Endodermal cell (in vitro differentiated cells): ENCODE results near the gene ST6GALNAC6. TPM values are rescaled to one million over a fixed set of nuclear protein-coding genes. Genes with fewer than 3 reads are reported as not detected.

Experiments
- DNase-seq: peaks from one replicate; pipeline ENCODE4 v3.0.0-alpha.2; 2017
- H3K27ac ChIP-seq: 2 replicates; pipeline ENCODE4 v1.5.1; 2013; ENCODE audit warnings: mild to moderate bottlenecking, low read depth, low read length, moderate library complexity
- H3K27me3 ChIP-seq: 2 replicates; pipeline ENCODE4 v1.6.1; 2013; ENCODE audit warnings: mild to moderate bottlenecking, low read length, moderate library complexity; ENCODE audit not compliant: insufficient read depth, control insufficient read depth, poor library complexity, severe bottlenecking
- H3K36me3 ChIP-seq: 2 replicates; pipeline ENCODE4 v1.7.0; 2013; ENCODE audit warnings: mild to moderate bottlenecking, low read length, moderate library complexity; ENCODE audit not compliant: control insufficient read depth, insufficient read depth
- H3K4me1 ChIP-seq: one replicate; pipeline ENCODE4 v1.7.0; 2013; ENCODE audit warnings: low read length; ENCODE audit not compliant: control insufficient read depth, insufficient read depth
- H3K4me3 ChIP-seq: 2 replicates; pipeline ENCODE4 v1.5.1; 2013; ENCODE audit warnings: mild to moderate bottlenecking, low read length, moderate library complexity
- H3K9ac ChIP-seq: 2 replicates; pipeline ENCODE4 v1.6.1; 2013; ENCODE audit warnings: mild to moderate bottlenecking, low read length, moderate library complexity; ENCODE audit not compliant: poor library complexity, severe bottlenecking; ENCODE audit errors: extremely low read depth
- H3K9me3 ChIP-seq: 2 replicates; pipeline ENCODE4 v1.6.1; 2013; ENCODE audit warnings: mild to moderate bottlenecking, low read length, moderate library complexity; ENCODE audit not compliant: control insufficient read depth
- H3K27ac Mint-ChIP-seq: 2 replicates; pipeline ENCODE4 v1.8.0; 2020; ENCODE audit warnings: mixed read lengths
- H3K27me3 Mint-ChIP-seq: 2 replicates; pipeline ENCODE4 v1.8.0; 2021; ENCODE audit warnings: mild to moderate bottlenecking, mixed read lengths; ENCODE audit not compliant: insufficient read depth
- H3K36me3 Mint-ChIP-seq: 2 replicates; pipeline ENCODE4 v1.8.0; 2020; ENCODE audit warnings: low read depth, mixed read lengths
- H3K4me1 Mint-ChIP-seq: 2 replicates; pipeline ENCODE4 v1.8.0; 2020; ENCODE audit warnings: mixed read lengths
- H3K4me3 Mint-ChIP-seq: 2 replicates; pipeline ENCODE4 v1.8.0; 2020; ENCODE audit warnings: mild to moderate bottlenecking, moderate library complexity, mixed read lengths
- H3K9me3 Mint-ChIP-seq: 2 replicates; pipeline ENCODE4 v1.8.0; 2020; ENCODE audit warnings: mild to moderate bottlenecking, mixed read lengths
- WGBS, 2 experiments: methylation state at CpG; one replicate each; pipeline versions ENCODE4 v1.1.5 to v1.1.7; 2013; ENCODE audit warnings: missing lambda C conversion rate in 2 of 2, mixed read lengths in 1 of 2; ENCODE audit not compliant: insufficient coverage in 1 of 2, insufficient read length in 1 of 2; 5-methylcytosine and 5-hydroxymethylcytosine counted together
- total RNA-seq, 2 donors: library from RNA; stranded (reverse); fragmentation: NEBNext Ultra II Directional in 1 of 2; extraction: Animal tissue kit (Norgen Biotek cat#: 25700) in 1 of 2; gene quantifications; 2 replicates in 1 of 2; 3 replicates in 1 of 2; pipeline ENCODE4 v1.2.1, GENCODE V29; 2021
- TF ChIP-seq, protein P1 (sequence below): fragments of 200-600 bp; sonication (generic); conservative IDR thresholded peaks from 2 replicates; pipeline ENCODE4 v1.5.0; 2021; ENCODE audit warnings: antibody characterized with exemption, mild to moderate bottlenecking

Gene ST6GALNAC6
- total RNA-seq, 2 donors from 2014 or later, result 42.3 to 44.2 TPM

DNA sequence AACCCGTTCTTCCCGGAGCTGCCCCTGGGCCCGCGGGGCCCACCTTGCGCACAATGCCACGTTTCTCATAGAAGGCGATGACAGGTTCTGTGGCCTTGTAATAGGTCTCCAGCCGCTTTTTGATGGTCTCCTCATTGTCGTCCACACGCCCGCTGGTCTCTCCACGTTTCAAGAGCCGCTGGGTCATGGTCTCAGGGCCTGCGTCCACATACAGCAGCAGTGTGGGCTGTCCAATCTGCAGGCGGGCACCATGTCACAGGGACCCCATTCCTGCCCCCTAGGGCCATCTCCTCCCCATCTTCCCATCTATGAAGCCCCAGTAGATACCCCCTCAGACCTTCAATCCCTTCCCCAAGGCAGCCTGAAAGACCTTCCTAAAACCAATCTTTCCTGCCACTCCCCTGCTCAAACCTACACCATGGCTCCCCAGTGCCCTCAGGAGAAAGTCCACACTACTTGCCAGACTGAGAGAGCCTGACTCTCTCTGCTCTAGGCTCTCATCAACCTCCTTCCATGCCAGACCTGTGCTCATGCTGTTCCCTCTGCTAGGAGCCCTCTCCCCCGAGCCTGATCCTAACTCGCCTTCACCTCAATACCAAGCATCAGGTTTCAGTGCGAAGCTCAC, 31.0 kb downstream of the ST6GALNAC6 start:
- no peak overlapping the region for H3K9ac ChIP-seq
- H3K27ac ChIP-seq, result no peak overlapping the region
- peaks cover 7% of the 10 kb centered on the region for H3K4me1 ChIP-seq
- Mint-ChIP-seq H3K36me3 (no peaks in the 10 kb centered on the region), H3K27ac (no peak overlapping the region), H3K4me3 (no peak overlapping the region), H3K4me1 (peaks cover 11% of the 10 kb centered on the region), H3K27me3 (no peaks in the 10 kb centered on the region), H3K9me3 (no peaks in the 10 kb centered on the region)
- H3K36me3 ChIP-seq, result no peaks in the 10 kb centered on the region
- TF ChIP-seq, protein P1, sequence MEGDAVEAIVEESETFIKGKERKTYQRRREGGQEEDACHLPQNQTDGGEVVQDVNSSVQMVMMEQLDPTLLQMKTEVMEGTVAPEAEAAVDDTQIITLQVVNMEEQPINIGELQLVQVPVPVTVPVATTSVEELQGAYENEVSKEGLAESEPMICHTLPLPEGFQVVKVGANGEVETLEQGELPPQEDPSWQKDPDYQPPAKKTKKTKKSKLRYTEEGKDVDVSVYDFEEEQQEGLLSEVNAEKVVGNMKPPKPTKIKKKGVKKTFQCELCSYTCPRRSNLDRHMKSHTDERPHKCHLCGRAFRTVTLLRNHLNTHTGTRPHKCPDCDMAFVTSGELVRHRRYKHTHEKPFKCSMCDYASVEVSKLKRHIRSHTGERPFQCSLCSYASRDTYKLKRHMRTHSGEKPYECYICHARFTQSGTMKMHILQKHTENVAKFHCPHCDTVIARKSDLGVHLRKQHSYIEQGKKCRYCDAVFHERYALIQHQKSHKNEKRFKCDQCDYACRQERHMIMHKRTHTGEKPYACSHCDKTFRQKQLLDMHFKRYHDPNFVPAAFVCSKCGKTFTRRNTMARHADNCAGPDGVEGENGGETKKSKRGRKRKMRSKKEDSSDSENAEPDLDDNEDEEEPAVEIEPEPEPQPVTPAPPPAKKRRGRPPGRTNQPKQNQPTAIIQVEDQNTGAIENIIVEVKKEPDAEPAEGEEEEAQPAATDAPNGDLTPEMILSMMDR, result no peak
- H3K27me3 ChIP-seq, result no peaks in the 10 kb centered on the region
- DNase-seq, result no peak
- no peaks in the 10 kb centered on the region for H3K9me3 ChIP-seq
- 94 to 98% methylated on average over 15 to 18 of the region's 18 CpGs for WGBS, 2 experiments
- no peak overlapping the region for H3K4me3 ChIP-seq

DNA sequence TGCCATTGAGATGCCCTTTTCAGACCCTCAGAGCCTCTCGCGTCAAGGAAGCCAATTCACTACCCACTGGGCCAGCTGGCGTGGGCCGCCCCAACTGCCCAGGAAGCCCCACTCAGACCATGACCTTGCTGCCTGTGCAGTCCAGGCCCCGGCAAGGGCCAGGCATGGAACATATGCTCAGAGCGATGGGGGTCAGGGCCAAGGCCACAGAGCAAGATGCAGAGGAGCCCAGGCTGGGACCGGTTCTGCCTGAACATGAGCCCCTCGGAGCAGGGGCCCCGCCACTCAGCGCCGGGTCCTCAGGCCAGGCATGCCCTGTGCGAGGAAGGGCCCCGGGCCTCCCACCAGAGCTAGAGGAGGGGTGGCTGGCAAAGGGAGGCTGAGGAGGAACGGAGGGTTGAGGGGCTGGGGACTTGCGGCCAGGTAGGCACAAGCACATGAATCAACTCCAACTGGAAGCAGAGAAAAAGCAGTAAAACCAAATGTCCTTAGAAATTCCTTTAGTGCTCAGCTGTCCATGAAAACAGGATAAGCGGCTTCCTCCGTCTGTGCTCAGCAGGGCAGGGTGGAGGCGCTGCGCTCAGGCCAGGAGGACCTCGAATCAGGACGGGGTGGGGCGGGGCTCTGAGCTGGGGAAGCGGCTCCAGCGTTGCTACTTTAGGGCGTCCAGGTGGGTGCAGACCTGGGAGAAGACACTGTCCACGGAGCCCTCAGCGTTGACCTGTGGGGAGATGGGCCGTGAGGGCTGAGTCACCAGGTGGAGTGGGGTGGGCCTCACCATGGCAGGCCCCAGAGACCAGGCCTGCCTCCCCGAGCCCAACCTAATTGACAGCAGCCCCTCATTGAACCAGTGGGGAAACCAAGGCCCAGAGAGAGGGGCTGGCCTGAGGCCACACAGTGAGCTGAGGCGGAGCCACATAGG, 31.8 kb downstream of the ST6GALNAC6 start:
- Mint-ChIP-seq H3K9me3 (no peaks in the 10 kb centered on the region), H3K36me3 (no peaks in the 10 kb centered on the region), H3K27me3 (no peaks in the 10 kb centered on the region), H3K4me3 (no peak overlapping the region), H3K4me1 (peaks cover 17% of the 10 kb centered on the region), H3K27ac (peak overlapping the region; percentile 30)
- DNase-seq, result peak; percentile 68
- no peak overlapping the region for H3K9ac ChIP-seq
- no peak overlapping the region for H3K4me3 ChIP-seq
- H3K4me1 ChIP-seq, result peaks cover 9% of the 10 kb centered on the region
- H3K27ac ChIP-seq, result no peak overlapping the region
- WGBS, 2 experiments, result 92 to 95% methylated on average over 16 to 30 of the region's 30 CpGs
- H3K9me3 ChIP-seq, result no peaks in the 10 kb centered on the region
- H3K36me3 ChIP-seq, result no peaks in the 10 kb centered on the region
- TF ChIP-seq, protein P1, result no peak
- no peaks in the 10 kb centered on the region for H3K27me3 ChIP-seq

DNA sequence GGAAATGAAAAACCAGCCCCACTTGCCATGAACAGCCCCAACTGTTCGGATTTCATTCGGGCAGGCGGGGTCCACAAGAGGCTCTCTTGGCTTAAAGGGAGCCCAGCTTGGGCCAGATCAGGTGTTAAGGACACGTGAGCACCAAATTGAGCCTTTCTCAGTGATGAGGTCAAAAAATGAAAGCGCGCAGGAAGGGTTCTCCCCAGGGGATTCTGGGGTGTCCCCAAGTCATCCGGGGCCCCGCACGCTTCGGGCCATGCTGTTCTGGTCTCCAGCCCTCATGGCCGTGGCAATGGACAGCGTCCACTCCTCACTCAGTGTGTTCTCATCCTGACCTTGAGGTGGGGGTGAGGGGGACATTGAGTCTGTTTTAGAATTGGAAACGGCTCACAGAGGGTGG, 32.9 kb downstream of the ST6GALNAC6 start:
- TF ChIP-seq, protein P1, result no peak
- WGBS, 2 experiments, result 91 to 97% methylated on average over 6 to 13 of the region's 13 CpGs
- no peaks in the 10 kb centered on the region for H3K36me3 ChIP-seq
- peaks cover 14% of the 10 kb centered on the region for H3K4me1 ChIP-seq
- H3K27me3 Mint-ChIP-seq, result no peaks in the 10 kb centered on the region
- H3K4me3 ChIP-seq, result no peak overlapping the region
- peaks cover 18% of the 10 kb centered on the region for H3K4me1 Mint-ChIP-seq
- no peak overlapping the region for H3K27ac Mint-ChIP-seq
- no peak overlapping the region for H3K9ac ChIP-seq
- H3K36me3 Mint-ChIP-seq, result no peaks in the 10 kb centered on the region
- no peak overlapping the region for H3K4me3 Mint-ChIP-seq
- no peak for DNase-seq
- H3K9me3 ChIP-seq, result no peaks in the 10 kb centered on the region
- H3K27ac ChIP-seq, result no peak overlapping the region
- H3K9me3 Mint-ChIP-seq, result no peaks in the 10 kb centered on the region
- no peaks in the 10 kb centered on the region for H3K27me3 ChIP-seq
